Kidney epithelial cell (primary cell): ENCODE measurements around the gene C2orf49. TPM values are rescaled to one million over a fixed set of nuclear protein-coding genes. Genes with fewer than 3 reads are reported as not detected.

Experiments used
- DNase-seq: peaks from one replicate; pipeline ENCODE4 v3.0.0-alpha.2; 2010; ENCODE audit warnings: low read depth
- H3K27me3 ChIP-seq: 2 replicates; pipeline ENCODE4 v1.6.0; 2011; ENCODE audit warnings: low read length; ENCODE audit not compliant: control insufficient read depth, insufficient read depth
- H3K36me3 ChIP-seq: 2 replicates; pipeline ENCODE4 v1.5.1; 2011; ENCODE audit warnings: low read length; ENCODE audit not compliant: control insufficient read depth, insufficient read depth
- H3K4me3 ChIP-seq: 2 replicates; pipeline ENCODE4 v1.5.1; 2011; ENCODE audit warnings: low read depth, mild to moderate bottlenecking, control low read depth, low read length
- CTCF ChIP-seq: IDR thresholded peaks from 2 replicates; pipeline ENCODE4 v1.5.1; 2011; ENCODE audit warnings: mild to moderate bottlenecking, moderate library complexity, low read length, control low read depth, inconsistent platforms; ENCODE audit not compliant: insufficient read depth, poor library complexity, severe bottlenecking
- total RNA-seq: library from RNA; depleted of rRNA; stranded (reverse); fragments of >200 nt; gene quantifications from 2 replicates; pipeline ENCODE4 v1.2.3, GENCODE V29; 2015

The C2orf49 gene
- total RNA-seq, 1 donor from 2014 or later: 29.5 TPM

- Histone ChIP-seq H3K4me3 (peak overlapping the region; percentile 82), H3K27me3 (no peaks in the 10 kb centered on the region), H3K36me3 (peaks cover 3% of the 10 kb centered on the region)
- no peak for TF ChIP-seq CTCF
- DNase-seq: no peak
Measured at GRCh38 chr2:105394951-105395611, 57.7 kb downstream of the C2orf49 start.

DNA sequence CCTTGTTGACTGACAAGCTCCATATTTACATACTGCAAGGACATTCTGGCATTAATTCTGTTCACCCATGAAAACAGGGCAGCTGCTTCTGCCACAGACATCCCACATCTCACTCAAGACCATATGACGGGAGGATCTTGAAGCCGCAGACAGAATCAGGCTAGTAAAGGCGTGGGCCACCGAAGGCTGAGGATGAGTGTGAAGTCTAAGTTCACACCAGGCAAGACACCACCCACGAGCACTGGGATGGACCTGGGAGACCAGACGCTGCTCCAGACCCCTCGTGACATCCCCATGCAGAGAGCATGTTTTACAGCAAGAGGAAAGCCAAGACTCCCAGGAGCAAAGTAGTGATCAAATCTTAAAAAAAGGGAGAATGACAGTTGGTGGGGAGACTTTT is 58.4 kb downstream of the C2orf49 start:
- TF ChIP-seq CTCF: no peak
- no peak for DNase-seq
- Histone ChIP-seq H3K36me3 (peaks cover 3% of the 10 kb centered on the region), H3K4me3 (peak overlapping the region; percentile 82), H3K27me3 (no peaks in the 10 kb centered on the region)

DNA sequence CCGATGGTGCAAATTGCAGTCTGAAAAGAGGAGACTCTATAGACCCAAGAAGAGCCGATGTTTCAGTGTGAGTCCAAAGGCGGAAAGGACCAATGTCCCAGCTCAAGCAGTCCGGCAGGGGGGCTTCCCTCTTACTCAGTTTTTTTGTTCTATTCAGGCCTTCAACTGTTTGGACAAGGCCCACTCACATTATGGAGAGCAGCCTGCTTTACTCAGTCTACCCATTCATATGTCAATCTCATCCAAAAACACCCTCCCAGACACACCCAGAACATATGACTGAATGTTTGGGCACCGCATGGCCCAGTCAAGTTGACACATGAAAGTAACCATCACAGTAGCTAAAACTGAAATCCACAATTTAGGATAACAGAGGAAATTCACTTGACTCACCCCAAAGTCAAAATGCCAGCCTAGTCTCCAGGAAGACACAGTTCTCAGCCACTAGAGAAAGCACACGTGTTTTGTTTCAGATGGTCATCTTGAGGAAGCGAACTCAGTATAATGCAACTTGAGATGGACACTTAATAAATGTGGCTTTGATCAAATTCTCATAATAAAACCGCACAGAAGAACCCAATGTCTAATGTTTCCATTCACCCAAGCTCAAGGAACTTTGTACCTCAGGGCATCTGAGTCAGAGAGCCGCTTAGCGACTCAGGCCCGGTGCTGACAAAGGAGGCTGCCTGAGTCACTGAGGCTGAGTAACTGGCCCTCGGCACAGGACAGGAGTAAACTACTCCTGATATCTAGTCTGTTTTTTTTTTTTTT is 59.1 kb downstream of the C2orf49 start:
- DNase-seq: peak; percentile 88
- TF ChIP-seq CTCF: no peak
- Histone ChIP-seq H3K36me3 (peaks cover 1% of the 10 kb centered on the region), H3K27me3 (no peaks in the 10 kb centered on the region), H3K4me3 (peak overlapping the region; percentile 82)

DNA sequence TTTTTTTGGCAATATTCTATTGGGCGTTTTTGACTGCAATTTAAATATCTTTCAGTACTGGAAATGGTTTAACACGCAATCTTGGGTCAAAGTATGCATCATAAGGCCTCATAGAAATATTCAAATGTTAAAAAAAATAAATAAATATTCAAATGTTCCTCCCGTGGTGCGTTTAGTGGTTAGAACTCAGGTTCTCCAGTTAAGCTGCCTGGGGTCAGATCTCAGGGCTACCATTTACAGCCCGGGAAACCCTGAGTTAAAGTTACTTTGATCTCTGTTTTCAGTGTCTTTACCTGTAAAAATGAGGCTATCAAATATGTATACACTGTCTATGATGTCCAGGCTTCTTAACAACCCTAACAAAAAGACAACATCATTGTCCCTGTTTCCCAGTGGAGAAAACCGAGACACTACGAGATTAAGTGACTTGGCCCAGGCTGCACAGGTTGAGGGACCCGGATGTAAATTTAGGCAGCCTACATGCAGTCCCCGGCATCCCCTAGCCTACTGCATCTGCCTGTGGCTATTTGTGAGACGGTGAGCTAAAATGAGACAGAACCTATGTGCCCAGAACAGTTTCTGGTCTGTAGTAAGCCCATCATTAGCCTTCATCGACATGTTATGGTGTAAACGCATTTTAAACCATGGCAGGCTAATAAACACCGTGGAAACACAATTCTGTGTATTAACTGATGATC is 59.8 kb downstream of the C2orf49 start:
- peak overlapping the region; percentile 82 for H3K4me3 ChIP-seq
- no peak for DNase-seq
- TF ChIP-seq CTCF: no peak
- no peaks in the 10 kb centered on the region for H3K27me3 ChIP-seq
- peaks cover 1% of the 10 kb centered on the region for H3K36me3 ChIP-seq

- peak overlapping the region; percentile 82 for H3K4me3 ChIP-seq
- peaks cover 1% of the 10 kb centered on the region for H3K36me3 ChIP-seq
- DNase-seq: no peak
- H3K27me3 ChIP-seq: no peaks in the 10 kb centered on the region
- TF ChIP-seq CTCF: no peak
Measured at GRCh38 chr2:105397953-105398335, 60.6 kb downstream of the C2orf49 start.
